ENCODE measurements around the gene ZNF574.
A peak's percentile ranks its signal among the peaks of the same experiment; 100 is the strongest.

ZNF574 gene

GRCh38 chr19:42102877-42103276 is 26.9 kb downstream of the ZNF574 start:
- DNase-seq = no peak

DNA sequence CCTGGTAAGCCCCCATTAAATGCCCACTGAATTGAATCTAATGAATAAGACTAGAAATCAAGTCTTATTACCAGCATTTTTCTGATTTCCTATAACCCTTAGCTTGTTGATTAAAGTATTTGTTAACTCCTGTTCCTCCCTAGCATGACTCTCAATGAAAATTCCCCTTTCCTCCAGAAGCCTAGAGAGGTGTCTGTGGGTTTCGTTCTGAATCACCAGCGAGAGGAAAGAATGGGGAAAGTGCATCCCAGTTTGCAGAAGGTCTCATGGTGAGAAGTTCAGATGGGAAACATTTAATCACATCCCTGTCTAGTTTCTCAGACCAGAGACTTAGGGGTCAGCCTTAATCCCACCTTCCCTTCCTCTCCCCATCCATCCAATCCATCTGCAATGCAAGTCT is 29.4 kb downstream of the ZNF574 start:
- DNase-seq = no peak

- DNase-seq = peak; percentile 89
Measured at GRCh38 chr19:42108527-42109389, 32.8 kb downstream of the ZNF574 start.

DNA sequence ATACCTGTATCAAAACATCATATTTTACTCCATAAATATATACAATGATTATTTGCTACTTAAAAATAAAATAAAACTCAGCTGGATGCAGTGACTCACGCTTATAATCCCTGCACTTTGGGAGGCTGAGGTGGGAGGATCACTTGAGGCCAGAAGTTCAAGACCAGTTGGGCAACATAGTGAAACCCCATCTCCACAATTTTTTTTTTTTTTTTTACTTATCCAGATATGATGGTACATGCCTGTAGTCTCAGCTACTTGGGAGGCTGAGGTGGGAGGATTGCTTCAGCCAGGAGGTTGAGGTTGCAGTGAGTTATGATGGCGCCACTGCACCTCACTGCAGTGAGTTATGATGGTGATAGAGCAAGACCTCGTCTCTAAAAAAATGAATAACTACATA is 33.9 kb downstream of the ZNF574 start:
- DNase-seq = no peak

DNA sequence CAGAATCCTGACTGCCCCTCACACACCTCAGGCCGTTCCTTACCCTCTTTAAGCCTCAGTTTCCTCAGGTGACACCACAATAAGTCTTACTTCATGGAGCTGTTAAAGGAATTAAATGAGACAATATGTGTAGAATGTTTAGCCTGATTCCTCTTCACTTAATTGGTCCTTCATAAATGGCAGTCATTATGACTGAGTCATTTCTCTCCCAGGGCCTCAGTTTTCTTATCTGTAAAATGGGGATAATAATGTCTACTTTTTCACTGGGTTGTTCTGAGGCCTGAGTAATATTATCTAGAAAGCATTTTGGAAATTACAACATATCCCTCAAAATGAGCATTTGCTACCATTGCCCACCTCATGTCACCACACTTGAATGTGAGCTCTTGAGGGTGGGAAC is 34.7 kb downstream of the ZNF574 start:
- DNase-seq = no peak

DNA sequence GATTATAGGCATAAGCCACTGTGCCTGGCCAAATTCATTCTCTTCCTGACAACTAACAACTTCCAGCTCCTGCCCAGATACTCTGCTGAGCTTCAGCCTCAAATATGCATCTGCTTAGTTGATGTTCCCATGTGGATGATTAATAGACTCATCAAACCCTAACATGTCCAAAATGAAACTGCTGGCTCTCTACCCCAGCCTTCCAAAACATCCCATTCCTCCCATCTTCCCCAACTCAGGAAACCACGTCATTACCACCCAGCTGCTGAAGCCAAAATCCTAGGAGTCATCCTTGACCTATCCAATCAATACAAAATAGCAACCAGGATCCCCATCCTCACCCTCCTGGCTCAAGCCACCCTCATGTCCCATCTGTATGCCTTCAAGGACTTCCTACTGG is 35.4 kb downstream of the ZNF574 start:
- DNase-seq = peak; percentile 93

GRCh38 chr19:42111811-42112210 is 35.8 kb downstream of the ZNF574 start:
- DNase-seq = peak; percentile 83

- peak; percentile 97 for DNase-seq
Measured at GRCh38 chr19:42113641-42114348, 37.8 kb downstream of the ZNF574 start.

DNA sequence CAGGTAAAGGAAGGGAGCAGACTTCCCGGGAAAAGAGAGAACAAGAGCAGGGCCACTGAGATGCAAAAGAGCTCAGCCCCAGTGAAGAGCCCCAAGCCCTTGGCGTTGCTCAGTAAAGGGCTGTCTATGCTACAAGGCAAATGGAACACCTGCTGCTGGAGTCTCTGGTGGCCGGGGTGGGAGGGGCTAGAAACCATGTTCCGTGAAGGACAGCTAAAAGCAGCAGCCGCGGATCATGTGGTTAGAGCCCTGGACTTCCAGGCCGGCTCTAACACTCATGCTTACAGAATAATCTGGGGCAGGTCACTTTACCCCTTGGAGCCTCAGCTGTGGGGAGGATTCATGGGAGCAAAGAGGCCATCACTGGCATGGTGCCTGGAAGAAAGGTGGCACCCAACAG is 38.4 kb downstream of the ZNF574 start:
- no peak for DNase-seq

DNA sequence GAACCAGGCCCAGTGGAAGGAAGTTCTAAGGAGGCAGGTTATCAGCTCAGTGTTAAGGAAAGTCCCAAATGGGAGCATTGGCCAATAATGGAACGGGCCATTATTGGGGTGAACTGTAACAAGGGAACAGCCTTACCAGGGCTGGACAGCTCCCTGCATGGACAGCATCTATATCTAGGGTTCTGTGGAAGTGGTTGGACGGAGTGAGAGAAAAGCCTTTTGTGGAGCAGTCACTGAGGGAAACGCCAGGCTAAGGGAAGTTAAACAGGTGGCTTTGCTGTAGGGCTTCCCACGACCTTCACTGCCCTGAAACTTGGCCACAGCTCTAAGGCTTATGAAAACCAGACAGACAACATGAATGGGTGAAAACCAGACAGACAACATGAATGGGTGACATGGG is 39.3 kb downstream of the ZNF574 start:
- DNase-seq = peak; percentile 27

- DNase-seq = no peak
Measured at GRCh38 chr19:42115705-42116104, 39.7 kb downstream of the ZNF574 start.

DNA sequence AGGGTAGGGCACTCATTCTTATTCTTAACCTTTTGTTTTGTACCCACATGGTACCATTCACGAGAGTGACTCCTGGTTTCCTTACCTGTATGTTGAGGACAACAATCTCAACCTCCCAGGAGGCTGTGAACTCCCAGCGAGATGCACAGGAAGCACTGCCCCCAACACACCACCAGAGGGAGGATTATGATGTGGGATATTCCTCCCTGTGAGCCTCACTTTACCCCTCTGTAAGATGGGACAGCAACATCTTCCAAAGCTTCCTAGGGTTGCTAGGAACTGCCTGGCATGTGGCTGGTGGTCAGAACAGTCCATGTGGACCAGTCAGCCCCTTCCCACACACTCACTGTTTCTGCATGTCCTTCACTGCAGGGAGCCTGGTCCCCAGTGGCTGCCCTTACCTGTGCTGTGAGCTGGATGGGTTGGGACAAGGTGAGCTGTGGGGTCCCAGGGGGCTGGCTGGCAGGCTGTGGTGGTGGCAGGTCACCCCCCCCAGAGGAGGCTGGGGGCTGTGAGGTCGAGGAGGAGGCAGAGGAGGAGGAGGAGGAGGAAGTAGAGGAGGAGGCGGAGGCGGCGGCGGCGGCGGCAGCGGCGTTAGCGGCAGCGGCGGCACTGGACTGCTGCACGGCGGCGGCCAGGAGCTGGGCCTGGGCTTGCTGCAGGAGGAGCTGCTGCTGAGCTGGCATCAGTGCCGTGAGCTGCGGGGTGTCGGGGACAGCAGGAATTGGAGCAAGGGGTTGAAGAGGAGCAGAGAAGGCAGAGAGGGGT is 40.5 kb downstream of the ZNF574 start:
- DNase-seq = no peak

DNA sequence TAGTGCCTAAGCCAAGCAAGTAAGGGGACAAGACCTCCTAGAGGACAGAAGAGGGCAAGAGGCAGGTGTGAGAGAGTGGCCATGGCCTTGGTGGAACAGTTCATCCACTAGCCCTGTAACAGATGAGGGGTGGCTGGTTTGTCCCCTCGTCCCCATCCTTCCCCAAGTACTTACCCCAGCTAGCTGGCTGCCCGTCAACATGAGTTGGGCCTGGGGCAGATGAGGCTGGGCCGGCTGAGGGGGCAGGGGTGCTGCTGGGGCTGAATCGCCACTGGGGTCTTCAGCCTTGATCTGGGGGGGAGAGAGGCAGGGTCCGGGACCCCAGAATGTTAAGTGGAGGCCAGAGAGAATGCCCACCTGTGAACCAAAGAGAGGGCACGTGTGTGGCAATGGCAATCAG is 41.1 kb downstream of the ZNF574 start:
- DNase-seq = no peak

DNA sequence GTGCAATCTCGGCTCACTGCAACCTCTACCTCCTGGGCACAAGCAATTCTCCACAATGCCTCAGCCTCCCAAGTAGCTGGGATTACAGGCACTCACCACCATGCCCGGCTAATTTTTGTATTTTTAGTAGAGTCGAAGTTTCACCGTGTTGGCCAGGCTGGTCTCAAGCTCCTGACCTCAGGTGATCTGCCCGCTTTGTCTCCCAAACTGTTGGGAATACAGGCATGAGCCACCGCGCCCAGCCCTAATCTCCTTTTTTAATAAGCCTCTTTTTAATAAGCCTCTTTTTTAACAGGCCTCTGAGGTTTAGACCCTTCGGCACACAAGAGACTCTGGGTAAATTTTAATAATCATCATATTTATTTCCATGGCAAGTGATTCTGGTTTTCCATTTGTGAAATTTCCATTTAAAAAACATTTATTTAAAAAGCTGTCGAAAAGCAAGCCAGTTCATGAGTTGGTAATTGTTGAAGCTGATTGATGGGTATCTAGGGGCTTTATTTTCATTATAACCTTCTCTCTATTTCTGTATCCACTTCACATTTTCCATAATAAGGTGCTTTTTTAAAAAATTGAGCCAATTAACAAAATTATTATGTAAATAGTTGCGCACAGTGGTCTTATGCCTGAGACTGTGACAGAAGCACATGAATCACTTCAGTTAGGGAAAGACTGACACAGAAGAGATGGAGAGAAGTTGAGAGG is 44.5 kb downstream of the ZNF574 start:
- no peak for DNase-seq

GRCh38 chr19:42121036-42121621 is 45.2 kb downstream of the ZNF574 start:
- no peak for DNase-seq

GRCh38 chr19:42121656-42122069 is 45.7 kb downstream of the ZNF574 start:
- DNase-seq = peak; percentile 93

GRCh38 chr19:42122691-42123607 is 47.0 kb downstream of the ZNF574 start:
- DNase-seq = no peak

- DNase-seq = no peak
Measured at GRCh38 chr19:42123765-42124164, 47.8 kb downstream of the ZNF574 start.

- DNase-seq = no peak
Measured at GRCh38 chr19:42124386-42124901, 48.5 kb downstream of the ZNF574 start.

GRCh38 chr19:42125536-42125935 is 49.6 kb downstream of the ZNF574 start:
- DNase-seq = no peak

DNA sequence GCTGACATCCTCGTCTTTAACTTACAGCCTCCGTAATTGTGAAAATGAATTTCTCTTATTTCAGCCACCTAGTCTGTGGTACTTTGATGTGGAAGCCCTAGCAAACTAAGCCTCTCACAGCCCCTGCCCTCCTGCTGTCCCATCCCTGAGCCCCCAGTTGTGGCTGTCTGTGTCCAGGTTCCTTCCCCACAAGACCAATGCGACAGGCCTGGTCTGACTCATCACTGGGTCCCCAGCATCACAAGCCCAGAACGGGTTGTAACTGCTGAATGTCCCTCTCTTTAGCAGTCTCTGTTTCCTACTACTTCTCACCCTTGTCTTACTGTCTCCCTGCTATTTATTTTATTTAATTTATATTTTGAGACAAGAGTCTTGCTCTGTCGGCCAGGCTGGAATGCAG is 50.6 kb downstream of the ZNF574 start:
- no peak for DNase-seq

Data from fibroblast of skin of scalp (primary cell).